GM19025 (cell line): ENCODE measurements around the gene TLK2.
"Not testable (repeated sequence)": the region's sequence is repeated elsewhere in the genome, so short reads cannot be mapped to it uniquely, and the experiment has no call there.

Experiments used
- ATAC-seq: cut with Tn5 transposase; IDR thresholded peaks from one replicate; pipeline ENCODE4 v1.9.1; 2021; ENCODE audit warnings: mild to moderate bottlenecking, low read depth, moderate library complexity; ENCODE audit not compliant: unreplicated experiment

TLK2 gene

GRCh38 chr17:62478424-62478879 is at the start of gene TLK2:
Gene TLK2, plus strand, starts transcription at chr17:62478825. Its CDS starts 2,301 bp downstream, at chr17:62481126.
- ATAC-seq: peak; percentile 71

- not testable (repeated sequence) for ATAC-seq
These were observed 43.4 kb upstream of the TLK2 start for GRCh38 chr17:62435251-62435650.

DNA sequence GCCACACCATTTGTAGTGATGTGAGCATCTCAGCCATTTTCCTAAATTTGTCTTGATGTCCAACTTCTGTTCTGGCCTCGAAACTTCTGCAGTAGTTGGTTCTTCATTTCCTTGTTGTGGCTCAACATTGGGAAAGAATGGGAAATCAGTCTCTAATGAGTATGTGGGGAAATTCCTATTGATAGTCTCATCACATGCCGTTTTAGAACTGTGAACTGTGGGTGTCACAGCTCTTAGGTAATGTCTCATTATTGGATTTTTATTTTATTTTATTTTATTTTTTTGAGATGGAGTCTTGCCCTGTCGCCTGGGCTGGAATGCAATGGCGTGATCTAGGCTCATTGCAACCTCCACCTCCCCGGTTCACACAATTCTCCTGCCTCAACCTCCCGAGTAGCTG is 37.4 kb upstream of the TLK2 start:
- ATAC-seq: not testable (repeated sequence)

- no peak for ATAC-seq
These were observed 34.6 kb upstream of the TLK2 start for GRCh38 chr17:62444063-62444462.

GRCh38 chr17:62445791-62446190 is 32.8 kb upstream of the TLK2 start:
- not testable (repeated sequence) for ATAC-seq

DNA sequence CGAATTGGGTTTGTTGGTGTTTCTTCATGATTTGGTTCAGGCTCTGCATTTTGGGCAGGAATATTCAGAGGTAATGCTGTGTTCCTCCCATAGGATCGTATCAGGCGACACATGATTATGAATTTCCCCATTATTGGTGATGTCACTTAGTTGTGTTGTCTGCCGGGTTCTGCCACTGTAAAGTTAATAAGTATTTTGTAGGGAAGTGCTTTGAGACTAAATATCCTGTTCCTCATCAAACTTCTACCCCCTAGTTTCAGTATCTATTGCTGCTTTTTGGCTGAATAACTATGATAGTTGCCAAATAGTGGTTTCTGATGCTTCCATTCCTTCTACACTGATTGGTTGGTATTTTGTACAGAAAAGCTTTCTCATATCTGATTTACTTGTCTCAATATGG is 26.4 kb upstream of the TLK2 start:
- not testable (repeated sequence) for ATAC-seq

- not testable (repeated sequence) for ATAC-seq
These were observed 25.6 kb upstream of the TLK2 start for GRCh38 chr17:62453041-62453440.

- not testable (repeated sequence) for ATAC-seq
These were observed 25.0 kb upstream of the TLK2 start for GRCh38 chr17:62453656-62454055.

GRCh38 chr17:62454111-62454510 is 24.5 kb upstream of the TLK2 start:
- ATAC-seq: peak; percentile 37

DNA sequence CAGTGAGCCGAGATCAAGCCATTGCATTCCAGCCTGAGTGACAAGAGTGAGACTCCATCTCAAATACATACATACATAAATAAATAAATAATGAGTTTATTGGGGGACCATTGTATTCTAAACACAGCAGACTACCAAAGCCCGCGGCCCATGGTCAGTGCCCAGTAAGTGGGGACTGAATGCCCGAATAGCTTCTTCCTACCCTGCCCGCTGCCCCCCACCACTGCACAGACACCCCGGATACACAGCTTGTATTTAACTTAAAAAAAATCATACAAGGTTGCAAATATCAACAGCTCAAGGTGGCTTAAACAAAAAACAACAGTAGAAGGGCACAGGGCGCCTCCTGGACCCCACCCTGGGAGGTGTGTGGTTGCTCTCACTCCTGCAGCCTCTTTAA is 22.6 kb upstream of the TLK2 start:
- no peak for ATAC-seq

GRCh38 chr17:62458483-62458882 is 20.1 kb upstream of the TLK2 start:
- ATAC-seq: not testable (repeated sequence)

GRCh38 chr17:62464422-62464821 is 14.2 kb upstream of the TLK2 start:
- not testable (repeated sequence) for ATAC-seq

DNA sequence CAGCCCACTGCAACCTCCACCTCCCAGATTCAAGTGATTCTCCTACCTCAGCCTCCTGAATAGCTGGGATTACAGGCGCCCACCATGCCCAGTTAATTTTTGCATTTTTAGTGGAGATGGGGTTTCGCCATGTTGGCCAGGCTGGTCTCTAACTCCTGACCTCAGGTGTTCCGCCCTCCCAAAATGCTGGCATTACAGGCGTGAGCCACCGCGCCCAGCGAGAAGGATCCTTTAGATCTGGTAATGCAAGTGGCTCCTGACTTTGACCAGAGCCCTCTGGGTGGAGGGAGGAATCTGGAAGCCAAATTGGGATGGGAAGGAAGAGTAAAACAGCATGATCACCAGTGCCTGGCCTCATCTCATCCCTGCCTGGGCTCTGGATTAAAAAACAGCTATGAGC is 13.4 kb upstream of the TLK2 start:
- not testable (repeated sequence) for ATAC-seq

DNA sequence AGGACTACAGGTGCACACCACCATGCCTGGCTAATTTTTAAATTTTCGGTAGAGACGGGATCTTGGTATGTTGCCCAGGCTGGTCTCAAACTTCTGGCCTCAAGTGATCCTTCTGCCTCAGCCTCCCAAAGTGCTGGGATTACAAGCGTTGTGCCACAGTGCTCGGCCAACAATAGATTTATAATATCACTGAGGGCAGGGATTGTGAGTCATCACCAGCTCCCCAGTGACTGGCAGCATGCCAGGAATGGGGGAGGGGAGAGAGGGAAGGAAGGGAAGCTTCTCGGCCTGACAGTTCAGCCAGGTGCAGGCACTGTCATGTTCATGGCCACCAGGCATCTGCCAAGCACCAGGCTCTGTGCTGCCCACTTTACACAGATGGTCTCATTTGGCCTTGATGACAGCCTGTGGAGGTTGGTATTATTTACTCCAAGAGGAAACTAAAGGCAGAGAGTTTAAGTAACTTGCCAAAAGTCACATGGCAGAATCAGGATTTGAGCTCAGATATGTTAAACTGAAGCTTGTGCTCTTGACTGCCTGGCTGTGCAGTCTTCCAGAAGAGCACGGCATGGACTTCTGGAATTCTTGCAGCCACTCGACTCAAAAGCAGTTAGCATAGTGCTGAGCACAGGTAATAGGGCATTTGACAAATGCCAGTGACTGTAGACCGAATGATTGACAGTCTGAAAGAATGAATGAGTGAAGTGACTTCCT is 7.8 kb upstream of the TLK2 start:
- ATAC-seq: not testable (repeated sequence)

- ATAC-seq: not testable (repeated sequence)
These were observed 7.2 kb upstream of the TLK2 start for GRCh38 chr17:62471380-62471880.

GRCh38 chr17:62473030-62473982 is 5.3 kb upstream of the TLK2 start:
- ATAC-seq: not testable (repeated sequence)

GRCh38 chr17:62477111-62477510 is 1.5 kb upstream of the TLK2 start:
- not testable (repeated sequence) for ATAC-seq

DNA sequence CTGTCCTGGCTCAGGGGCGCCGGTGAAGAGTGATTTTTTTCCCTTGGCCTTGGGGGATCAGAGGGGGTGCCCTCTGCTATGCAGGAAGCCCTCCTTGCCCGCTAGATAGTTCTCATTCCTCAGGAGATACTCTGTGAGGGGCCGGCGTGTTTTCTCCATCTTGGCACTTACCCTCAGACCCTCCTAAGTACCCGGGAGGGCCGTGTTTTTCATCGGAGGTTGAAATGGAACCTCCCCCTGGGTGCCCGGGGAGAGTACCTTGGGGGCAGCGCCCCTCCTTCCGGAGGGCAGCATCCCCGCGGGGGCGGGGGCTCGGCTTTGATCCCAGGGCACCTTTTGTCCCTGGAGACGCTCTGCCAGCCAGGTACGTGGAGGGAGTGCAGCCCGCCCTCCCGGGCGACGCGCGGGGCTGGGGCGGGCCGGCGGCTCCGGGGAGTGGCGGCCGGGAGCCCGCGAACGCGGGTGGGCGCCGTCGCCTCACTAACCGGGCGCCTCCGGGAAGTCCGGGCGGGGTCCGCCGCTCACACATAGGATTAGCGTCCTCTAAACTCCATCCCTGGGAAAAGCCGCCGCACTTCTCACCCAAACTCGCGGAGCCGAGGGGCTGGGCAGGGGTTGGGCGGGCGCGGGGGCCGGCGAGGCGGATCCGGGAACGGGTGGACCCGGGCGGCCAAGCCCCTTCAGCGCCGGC is 762 bp upstream of the TLK2 start:
- peak; percentile 26 for ATAC-seq

- ATAC-seq: peak; percentile 24
These were observed 434 bp downstream of the TLK2 start for GRCh38 chr17:62478880-62479638.
